Epithelial cell of proximal tubule (primary cell): ENCODE measurements around the gene MYO1G. TPM values are rescaled to one million over a fixed set of nuclear protein-coding genes. Genes with fewer than 3 reads are reported as not detected.

Experiments used
- DNase-seq: peaks from one replicate; pipeline ENCODE4 v3.0.0-alpha.2; 2011; ENCODE audit warnings: low read depth
- H3K4me3 ChIP-seq: 2 replicates; pipeline ENCODE4 v1.5.1; 2011; ENCODE audit warnings: low read depth, mild to moderate bottlenecking, low read length
- CTCF ChIP-seq: conservative IDR thresholded peaks from 2 replicates; pipeline ENCODE4 v1.5.1; 2012; ENCODE audit warnings: low read depth, mild to moderate bottlenecking, low read length
- total RNA-seq: library from RNA; depleted of rRNA; stranded (reverse); fragments of >200 nt; gene quantifications from 2 replicates; pipeline ENCODE4 v1.2.3, GENCODE V29; 2015

Gene MYO1G
- total RNA-seq, 1 donor from 2014 or later, result not detected

GRCh38 chr7:44961844-44962482 lies 16.9 kb downstream of the MYO1G start:
- DNase-seq, result no peak
- H3K4me3 ChIP-seq, result peak overlapping the region; percentile 52
- no peak for TF ChIP-seq CTCF

DNA sequence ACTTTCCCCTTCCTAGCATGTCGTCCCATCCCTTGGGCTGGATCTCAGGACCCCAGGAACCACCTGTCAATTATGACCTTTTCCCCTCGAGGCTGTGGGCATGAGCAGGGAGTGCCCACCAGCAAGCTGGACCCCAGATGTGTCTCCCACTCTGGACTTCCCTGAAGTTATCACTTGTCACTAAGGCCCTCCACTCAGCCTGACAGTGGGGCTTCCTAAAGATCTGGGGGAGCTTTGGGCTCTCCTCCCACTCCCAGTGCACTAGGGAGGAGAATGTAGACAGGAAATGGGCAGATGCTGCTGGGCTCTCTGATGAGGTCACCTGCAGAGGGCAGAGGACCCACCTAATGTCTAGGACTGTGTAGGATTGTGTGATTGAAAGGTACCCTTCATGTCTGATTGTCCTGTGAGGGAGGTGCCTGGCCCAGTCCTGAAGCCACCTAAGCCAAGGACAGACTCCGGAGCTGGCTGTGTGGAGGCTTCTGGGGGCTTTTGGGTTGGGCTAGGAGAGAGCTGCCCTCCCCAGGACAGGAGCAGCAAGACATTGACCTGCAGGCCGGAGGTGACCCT lies 18.7 kb downstream of the MYO1G start:
- H3K4me3 ChIP-seq, result no peak overlapping the region
- no peak for TF ChIP-seq CTCF
- no peak for DNase-seq

GRCh38 chr7:44959433-44959951 lies 19.3 kb downstream of the MYO1G start:
- no peak for DNase-seq
- no peak for TF ChIP-seq CTCF
- H3K4me3 ChIP-seq, result no peak overlapping the region

- DNase-seq, result no peak
- no peak for TF ChIP-seq CTCF
- no peak overlapping the region for H3K4me3 ChIP-seq
Measured at GRCh38 chr7:44958645-44959344, 20.0 kb downstream of the MYO1G start.

GRCh38 chr7:44956157-44956766 lies 22.6 kb downstream of the MYO1G start:
- H3K4me3 ChIP-seq, result no peak overlapping the region
- no peak for DNase-seq
- no peak for TF ChIP-seq CTCF

DNA sequence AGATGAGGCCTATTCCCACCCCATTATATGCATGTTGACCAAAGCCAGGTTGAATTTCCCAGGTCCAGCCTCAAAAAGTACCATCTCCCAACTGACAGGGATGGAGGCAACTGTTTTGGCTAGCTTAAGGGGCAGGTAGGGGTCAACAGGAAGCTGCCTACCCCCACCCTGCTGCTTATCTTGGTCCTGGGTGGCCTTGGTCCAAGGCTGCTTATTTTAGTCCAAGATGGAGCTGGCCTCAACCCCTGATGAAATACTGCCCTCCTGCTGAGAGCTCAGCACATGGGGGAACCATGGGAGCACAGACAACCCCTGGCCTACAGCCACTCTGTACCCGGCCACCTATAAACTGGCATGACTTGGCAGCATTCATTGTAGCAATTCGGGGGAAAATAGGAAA lies 23.1 kb downstream of the MYO1G start:
- H3K4me3 ChIP-seq, result no peak overlapping the region
- no peak for DNase-seq
- no peak for TF ChIP-seq CTCF
